ENCODE measurements around the gene UGT1A5. TPM values are rescaled to one million over a fixed set of nuclear protein-coding genes. Genes with fewer than 3 reads are reported as not detected.

Gene UGT1A5
- total RNA-seq, 6 experiments from 2014 or later = not detected

GRCh38 chr2:233766416-233766815 lies 53.7 kb downstream of the UGT1A5 start:
- no peak overlapping the region for H3K27ac Mint-ChIP-seq
- no peak overlapping the region for H3K4me3 Mint-ChIP-seq
- TF ChIP-seq, protein P1, sequence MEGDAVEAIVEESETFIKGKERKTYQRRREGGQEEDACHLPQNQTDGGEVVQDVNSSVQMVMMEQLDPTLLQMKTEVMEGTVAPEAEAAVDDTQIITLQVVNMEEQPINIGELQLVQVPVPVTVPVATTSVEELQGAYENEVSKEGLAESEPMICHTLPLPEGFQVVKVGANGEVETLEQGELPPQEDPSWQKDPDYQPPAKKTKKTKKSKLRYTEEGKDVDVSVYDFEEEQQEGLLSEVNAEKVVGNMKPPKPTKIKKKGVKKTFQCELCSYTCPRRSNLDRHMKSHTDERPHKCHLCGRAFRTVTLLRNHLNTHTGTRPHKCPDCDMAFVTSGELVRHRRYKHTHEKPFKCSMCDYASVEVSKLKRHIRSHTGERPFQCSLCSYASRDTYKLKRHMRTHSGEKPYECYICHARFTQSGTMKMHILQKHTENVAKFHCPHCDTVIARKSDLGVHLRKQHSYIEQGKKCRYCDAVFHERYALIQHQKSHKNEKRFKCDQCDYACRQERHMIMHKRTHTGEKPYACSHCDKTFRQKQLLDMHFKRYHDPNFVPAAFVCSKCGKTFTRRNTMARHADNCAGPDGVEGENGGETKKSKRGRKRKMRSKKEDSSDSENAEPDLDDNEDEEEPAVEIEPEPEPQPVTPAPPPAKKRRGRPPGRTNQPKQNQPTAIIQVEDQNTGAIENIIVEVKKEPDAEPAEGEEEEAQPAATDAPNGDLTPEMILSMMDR (IDR thresholded peaks at IDR 0.05) = no peak
- H3K4me1 Mint-ChIP-seq (ENCODE audit: low read depth) = peaks cover 12% of the 10 kb centered on the region
- peaks cover 8% of the 10 kb centered on the region for H3K27me3 Mint-ChIP-seq (ENCODE audit: insufficient read depth)
- H3K36me3 Mint-ChIP-seq (ENCODE audit: low read depth) = no peaks in the 10 kb centered on the region
- DNase-seq = no peak
- peaks cover 4% of the 10 kb centered on the region for H3K9me3 Mint-ChIP-seq

GRCh38 chr2:233768076-233768475 lies 55.4 kb downstream of the UGT1A5 start:
- Mint-ChIP-seq H3K9me3 (peaks cover 4% of the 10 kb centered on the region), H3K4me1 (ENCODE audit: low read depth) (peaks cover 12% of the 10 kb centered on the region), H3K27ac (no peak overlapping the region), H3K4me3 (no peak overlapping the region), H3K27me3 (ENCODE audit: insufficient read depth) (peaks cover 8% of the 10 kb centered on the region), H3K36me3 (ENCODE audit: low read depth) (no peaks in the 10 kb centered on the region)
- TF ChIP-seq, protein P1 (IDR thresholded peaks at IDR 0.05) = no peak
- DNase-seq = no peak

- Mint-ChIP-seq H3K4me1 (ENCODE audit: low read depth) (peaks cover 5% of the 10 kb centered on the region), H3K36me3 (ENCODE audit: low read depth) (no peaks in the 10 kb centered on the region)
- no peak for DNase-seq
Observed at GRCh38 chr2:233769260-233769659, 56.6 kb downstream of the UGT1A5 start.

DNA sequence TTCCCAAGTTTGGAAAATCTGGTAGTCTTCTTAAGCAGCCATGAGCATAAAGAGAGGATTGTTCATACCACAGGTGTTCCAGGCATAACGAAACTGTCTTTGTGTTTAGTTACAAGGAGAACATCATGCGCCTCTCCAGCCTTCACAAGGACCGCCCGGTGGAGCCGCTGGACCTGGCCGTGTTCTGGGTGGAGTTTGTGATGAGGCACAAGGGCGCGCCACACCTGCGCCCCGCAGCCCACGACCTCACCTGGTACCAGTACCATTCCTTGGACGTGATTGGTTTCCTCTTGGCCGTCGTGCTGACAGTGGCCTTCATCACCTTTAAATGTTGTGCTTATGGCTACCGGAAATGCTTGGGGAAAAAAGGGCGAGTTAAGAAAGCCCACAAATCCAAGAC lies 59.4 kb downstream of the UGT1A5 start:
- Mint-ChIP-seq H3K4me3 (no peak overlapping the region), H3K36me3 (ENCODE audit: low read depth) (no peaks in the 10 kb centered on the region), H3K4me1 (ENCODE audit: low read depth) (no peaks in the 10 kb centered on the region), H3K27me3 (ENCODE audit: insufficient read depth) (peaks cover 9% of the 10 kb centered on the region), H3K27ac (no peak overlapping the region), H3K9me3 (peaks cover 17% of the 10 kb centered on the region)
- no peak for DNase-seq
- TF ChIP-seq, protein P1 (IDR thresholded peaks at IDR 0.05) = no peak

More at GRCh38 chr2:233769260-233769659, 56.6 kb downstream of the UGT1A5 start:
- peaks cover 4% of the 10 kb centered on the region for H3K9me3 Mint-ChIP-seq
- TF ChIP-seq, protein P1 (IDR thresholded peaks at IDR 0.05) = no peak
- H3K4me3 Mint-ChIP-seq = no peak overlapping the region
- peaks cover 8% of the 10 kb centered on the region for H3K27me3 Mint-ChIP-seq (ENCODE audit: insufficient read depth)
- no peak overlapping the region for H3K27ac Mint-ChIP-seq

DNA sequence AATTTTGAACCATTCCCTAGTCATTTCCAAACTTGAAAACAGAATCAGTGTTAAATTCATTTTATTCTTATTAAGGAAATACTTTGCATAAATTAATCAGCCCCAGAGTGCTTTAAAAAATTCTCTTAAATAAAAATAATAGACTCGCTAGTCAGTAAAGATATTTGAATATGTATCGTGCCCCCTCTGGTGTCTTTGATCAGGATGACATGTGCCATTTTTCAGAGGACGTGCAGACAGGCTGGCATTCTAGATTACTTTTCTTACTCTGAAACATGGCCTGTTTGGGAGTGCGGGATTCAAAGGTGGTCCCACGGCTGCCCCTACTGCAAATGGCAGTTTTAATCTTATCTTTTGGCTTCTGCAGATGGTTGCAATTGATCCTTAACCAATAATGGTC lies 59.9 kb downstream of the UGT1A5 start:
- TF ChIP-seq, protein P1 (IDR thresholded peaks at IDR 0.05) = no peak
- Mint-ChIP-seq H3K9me3 (peaks cover 17% of the 10 kb centered on the region), H3K4me1 (ENCODE audit: low read depth) (no peaks in the 10 kb centered on the region), H3K36me3 (ENCODE audit: low read depth) (no peaks in the 10 kb centered on the region), H3K27me3 (ENCODE audit: insufficient read depth) (peaks cover 10% of the 10 kb centered on the region), H3K27ac (no peak overlapping the region), H3K4me3 (no peak overlapping the region)
- no peak for DNase-seq

GRCh38 chr2:233773854-233774253 lies 61.1 kb downstream of the UGT1A5 start:
- TF ChIP-seq, protein P1 (IDR thresholded peaks at IDR 0.05) = no peak
- Mint-ChIP-seq H3K27me3 (ENCODE audit: insufficient read depth) (peaks cover 10% of the 10 kb centered on the region), H3K4me3 (no peak overlapping the region), H3K4me1 (ENCODE audit: low read depth) (no peaks in the 10 kb centered on the region), H3K36me3 (ENCODE audit: low read depth) (no peaks in the 10 kb centered on the region), H3K27ac (no peak overlapping the region), H3K9me3 (peaks cover 21% of the 10 kb centered on the region)
- DNase-seq = no peak

Measured in HFFc6 (cell line).